Loucy (cell line): ENCODE measurements around the gene CDH13.

Source experiments
- H2AFZ ChIP-seq: fragments of 200-600 bp; sonication (generic); 2 replicates; pipeline ENCODE4 v1.6.0; 2016; ENCODE audit warnings: antibody characterized with exemption, mild to moderate bottlenecking, low read length, moderate library complexity
- H3F3A ChIP-seq: fragments of 200-600 bp; 2 replicates; pipeline ENCODE4 v1.6.0; 2016; ENCODE audit warnings: antibody characterized with exemption, low read depth, mild to moderate bottlenecking
- H3K27me3 ChIP-seq: fragments of 200-600 bp; sonication (generic); 2 replicates; pipeline ENCODE4 v1.6.1; 2014; ENCODE audit warnings: low read length, mild to moderate bottlenecking; ENCODE audit not compliant: insufficient read depth, poor library complexity, severe bottlenecking
- H3K36me3 ChIP-seq: fragments of 200-600 bp; sonication (generic); 2 replicates; pipeline ENCODE4 v1.6.1; 2016; ENCODE audit warnings: low read length; ENCODE audit not compliant: insufficient read depth
- H3K4me1 ChIP-seq: fragments of 200-600 bp; sonication (generic); 2 replicates; pipeline ENCODE4 v1.5.1; 2014; ENCODE audit warnings: low read length, mild to moderate bottlenecking; ENCODE audit not compliant: insufficient read depth, poor library complexity, severe bottlenecking
- H3K4me2 ChIP-seq: fragments of 200-600 bp; sonication (generic); 2 replicates; pipeline ENCODE4 v1.6.0; 2014; ENCODE audit warnings: antibody characterized with exemption, low read length, low read depth, mild to moderate bottlenecking; ENCODE audit not compliant: poor library complexity, severe bottlenecking
- H3K4me3 ChIP-seq: fragments of 200-600 bp; sonication (generic); 2 replicates; pipeline ENCODE4 v1.5.1; 2014; ENCODE audit warnings: low read length, mild to moderate bottlenecking, mixed read lengths; ENCODE audit not compliant: poor library complexity, severe bottlenecking
- H3K79me2 ChIP-seq: fragments of 200-600 bp; sonication (generic); 2 replicates; pipeline ENCODE4 v1.6.1; 2014; ENCODE audit warnings: low read length; ENCODE audit not compliant: insufficient read depth
- H3K9ac ChIP-seq: fragments of 200-600 bp; sonication (generic); 2 replicates; pipeline ENCODE4 v1.6.0; 2014; ENCODE audit warnings: mild to moderate bottlenecking, low read depth, low read length, moderate library complexity; ENCODE audit not compliant: poor library complexity, severe bottlenecking
- H3K9me2 ChIP-seq: fragments of 200-600 bp; sonication (generic); replicated peaks from 2 replicates; pipeline ENCODE4 v1.6.1; 2016; ENCODE audit warnings: low read depth, low read length, mixed read lengths
- H3K9me3 ChIP-seq: fragments of 200-600 bp; sonication (generic); 2 replicates; pipeline ENCODE4 v1.6.1; 2014; ENCODE audit warnings: mild to moderate bottlenecking, antibody characterized with exemption, low read length, low read depth; ENCODE audit not compliant: insufficient read depth
- H4K20me1 ChIP-seq: fragments of 200-600 bp; sonication (generic); 2 replicates; pipeline ENCODE4 v1.6.0; 2014; ENCODE audit warnings: antibody characterized with exemption, low read length, mild to moderate bottlenecking; ENCODE audit not compliant: insufficient read depth, poor library complexity, severe bottlenecking
- CTCF ChIP-seq: fragments of 200-600 bp; sonication (generic); conservative IDR thresholded peaks from 2 replicates; pipeline ENCODE4 v1.5.1; 2014; ENCODE audit warnings: mild to moderate bottlenecking, antibody characterized with exemption, low read length
- EZH2phosphoT487 ChIP-seq: fragments of 200-600 bp; IDR thresholded peaks from 2 replicates; pipeline ENCODE4 v1.6.1; 2018; ENCODE audit warnings: antibody characterized with exemption, mild to moderate bottlenecking, moderate library complexity, borderline replicate concordance

Gene CDH13

DNA sequence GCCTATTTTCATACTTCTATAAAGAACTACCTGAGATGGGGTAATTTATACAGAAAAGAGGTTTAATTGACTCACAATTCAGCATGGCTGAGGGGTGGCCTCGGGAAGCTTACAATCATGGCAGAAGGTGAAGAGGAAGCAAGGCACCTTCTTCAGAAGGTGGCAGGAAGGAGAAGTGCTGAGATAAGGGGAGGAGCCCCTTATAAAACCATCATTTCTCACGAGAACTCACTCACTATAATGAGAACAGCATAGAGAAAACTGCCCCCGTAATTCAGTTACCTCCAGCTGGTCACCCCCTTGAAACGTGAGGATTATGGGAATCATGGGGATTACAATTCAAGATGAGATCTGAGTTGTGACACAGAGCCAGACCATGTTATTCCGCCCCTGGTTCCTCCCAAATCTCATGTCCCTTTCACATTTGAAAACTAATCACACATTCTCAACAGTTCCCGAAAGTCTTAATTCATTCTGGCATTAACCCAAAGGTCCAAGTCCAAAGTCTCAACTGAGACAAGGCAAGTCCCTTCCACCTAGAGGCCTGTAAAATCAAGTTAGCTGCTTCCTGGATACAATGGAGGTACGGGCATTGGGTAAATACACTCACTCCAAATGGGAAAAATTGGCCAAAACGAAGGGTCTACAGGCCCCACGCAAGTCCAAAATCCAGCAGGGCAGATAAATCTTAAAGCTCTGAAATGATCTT, 237.7 kb downstream of the CDH13 start:
- H3K4me3 ChIP-seq, result no peak overlapping the region
- H3K4me2 ChIP-seq, result no peak overlapping the region
- H3K9me2 ChIP-seq, result no peaks in the 10 kb centered on the region
- H4K20me1 ChIP-seq, result no peaks in the 10 kb centered on the region
- H3K36me3 ChIP-seq, result no peaks in the 10 kb centered on the region
- H3K27me3 ChIP-seq, result no peaks in the 10 kb centered on the region
- no peak overlapping the region for H2AFZ ChIP-seq
- H3K79me2 ChIP-seq, result no peaks in the 10 kb centered on the region
- H3K9ac ChIP-seq, result no peak overlapping the region
- no peaks in the 10 kb centered on the region for H3F3A ChIP-seq
- H3K9me3 ChIP-seq, result peaks cover 5% of the 10 kb centered on the region; the same call in 1 of the 2 replicates
- TF ChIP-seq EZH2phosphoT487 (no peak), CTCF (no peak)
- H3K4me1 ChIP-seq, result no peaks in the 10 kb centered on the region

GRCh38 chr16:82865412-82865811, 238.6 kb downstream of the CDH13 start:
- no peaks in the 10 kb centered on the region for H3K4me1 ChIP-seq
- no peaks in the 10 kb centered on the region for H4K20me1 ChIP-seq
- H3K27me3 ChIP-seq, result no peaks in the 10 kb centered on the region
- H3K36me3 ChIP-seq, result no peaks in the 10 kb centered on the region
- no peak overlapping the region for H3K4me2 ChIP-seq
- H3K4me3 ChIP-seq, result no peak overlapping the region
- H2AFZ ChIP-seq, result no peak overlapping the region
- H3K9me3 ChIP-seq, result peaks cover 5% of the 10 kb centered on the region; the same call in 1 of the 2 replicates
- H3K9ac ChIP-seq, result no peak overlapping the region
- TF ChIP-seq EZH2phosphoT487 (no peak), CTCF (no peak)
- no peaks in the 10 kb centered on the region for H3F3A ChIP-seq
- no peaks in the 10 kb centered on the region for H3K9me2 ChIP-seq
- no peaks in the 10 kb centered on the region for H3K79me2 ChIP-seq

- Histone ChIP-seq H2AFZ (no peak overlapping the region), H3K4me3 (no peak overlapping the region), H3K9me3 (peaks cover 5% of the 10 kb centered on the region; the same call in 1 of the 2 replicates), H3K79me2 (no peaks in the 10 kb centered on the region), H3F3A (no peaks in the 10 kb centered on the region), H3K9me2 (no peaks in the 10 kb centered on the region), H3K4me2 (no peak overlapping the region), H3K4me1 (no peaks in the 10 kb centered on the region), H3K36me3 (no peaks in the 10 kb centered on the region), H3K27me3 (no peaks in the 10 kb centered on the region), H3K9ac (no peak overlapping the region), H4K20me1 (no peaks in the 10 kb centered on the region)
- TF ChIP-seq EZH2phosphoT487 (no peak), CTCF (no peak)
These were observed 240.7 kb downstream of the CDH13 start for GRCh38 chr16:82867485-82867884.
